ENCODE results near the gene CNIH2. TPM values are rescaled to one million over a fixed set of nuclear protein-coding genes. Genes with fewer than 3 reads are reported as not detected.

Gene CNIH2
- total and polyA plus RNA-seq, 3 donors from 2014 or later: 4.0 to 17.3 (median 7.4) TPM

GRCh38 chr11:66263785-66264184 is 14.2 kb upstream of the CNIH2 start:
- Histone ChIP-seq H3K4me1 (peaks cover 8% of the 10 kb centered on the region), H3K27ac (no peak overlapping the region), H3K9me3 (no peaks in the 10 kb centered on the region), H3K4me3 (no peak overlapping the region), H3K27me3 (no peaks in the 10 kb centered on the region), H3K36me3 (ENCODE audit: low read depth, missing control alignments) (no peaks in the 10 kb centered on the region)
- 95% methylated on average over 9 to 10 of the region's 10 CpGs for WGBS, 2 donors
- intact Hi-C loops (cut with DNase I; ENCODE audit: low total_unique reads): no loop called here
- no peak for DNase-seq
- TF ChIP-seq POLR2A (IDR thresholded peaks at IDR 0.05) (no peak), CTCF (IDR thresholded peaks at IDR 0.05) (no peak)

- Histone ChIP-seq H3K36me3 (ENCODE audit: low read depth, missing control alignments) (no peaks in the 10 kb centered on the region), H3K4me3 (no peak overlapping the region), H3K27me3 (no peaks in the 10 kb centered on the region), H3K4me1 (peaks cover 7% of the 10 kb centered on the region), H3K27ac (no peak overlapping the region), H3K9me3 (no peaks in the 10 kb centered on the region)
- intact Hi-C loops (cut with DNase I; ENCODE audit: low total_unique reads): no loop called here
- TF ChIP-seq POLR2A (IDR thresholded peaks at IDR 0.05): no peak
- no peak for TF ChIP-seq CTCF (IDR thresholded peaks at IDR 0.05)
- DNase-seq: no peak
- WGBS, 2 donors: 95 to 96% methylated on average over 8 of the region's 8 CpGs
Measured at GRCh38 chr11:66264383-66264782, 13.6 kb upstream of the CNIH2 start.

GRCh38 chr11:66264914-66265313 is 13.1 kb upstream of the CNIH2 start:
- H3K27ac ChIP-seq: no peak overlapping the region
- intact Hi-C loops (cut with DNase I; ENCODE audit: low total_unique reads): no loop called here
- no peaks in the 10 kb centered on the region for H3K36me3 ChIP-seq (ENCODE audit: low read depth, missing control alignments)
- no peaks in the 10 kb centered on the region for H3K27me3 ChIP-seq
- peaks cover 11% of the 10 kb centered on the region for H3K4me1 ChIP-seq
- no peaks in the 10 kb centered on the region for H3K9me3 ChIP-seq
- WGBS, 2 donors: 82% methylated on average over 12 of the region's 12 CpGs
- TF ChIP-seq CTCF (IDR thresholded peaks at IDR 0.05): peak in 2 of 3 experiments; percentile 35
- no peak for TF ChIP-seq POLR2A (IDR thresholded peaks at IDR 0.05)
- H3K4me3 ChIP-seq: no peak overlapping the region
- DNase-seq: no peak

DNA sequence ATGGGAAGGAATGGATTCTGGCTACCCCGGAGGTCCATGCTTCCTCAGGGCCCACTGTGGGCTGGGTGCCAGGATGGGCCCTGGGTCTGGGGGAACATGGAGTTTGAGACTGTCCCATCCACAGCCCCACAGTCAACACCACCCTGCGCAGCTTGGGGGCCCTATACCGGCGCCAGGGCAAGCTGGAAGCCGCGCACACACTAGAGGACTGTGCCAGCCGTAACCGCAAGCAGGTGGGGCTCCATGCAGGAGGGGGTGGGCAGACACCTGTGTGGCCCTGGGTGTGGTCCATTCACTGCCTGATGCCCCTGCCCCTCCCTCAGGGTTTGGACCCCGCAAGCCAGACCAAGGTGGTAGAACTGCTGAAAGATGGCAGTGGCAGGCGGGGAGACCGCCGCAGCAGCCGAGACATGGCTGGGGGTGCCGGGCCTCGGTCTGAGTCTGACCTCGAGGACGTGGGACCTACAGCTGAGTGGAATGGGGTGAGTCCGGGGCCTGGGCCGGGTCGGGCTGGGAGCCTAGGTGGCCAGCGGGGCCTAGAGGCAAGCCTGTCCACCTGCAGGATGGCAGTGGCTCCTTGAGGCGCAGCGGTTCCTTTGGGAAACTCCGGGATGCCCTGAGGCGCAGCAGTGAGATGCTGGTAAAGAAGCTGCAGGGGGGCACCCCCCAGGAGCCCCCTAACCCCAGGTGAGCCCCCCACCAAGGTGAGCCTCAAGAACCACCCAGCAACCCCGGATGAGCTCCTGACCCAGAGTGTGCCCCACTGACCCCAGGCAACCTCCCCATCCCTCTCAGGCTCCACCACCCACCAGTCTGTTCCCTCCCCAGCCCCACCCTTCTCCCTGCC is 12.2 kb upstream of the CNIH2 start:
- DNase-seq: no peak
- intact Hi-C loops (cut with DNase I; ENCODE audit: low total_unique reads): no loop called here
- H3K4me3 ChIP-seq: no peak overlapping the region
- H3K4me1 ChIP-seq: peaks cover 11% of the 10 kb centered on the region
- H3K27me3 ChIP-seq: no peaks in the 10 kb centered on the region
- 92 to 100% methylated on average over 3 to 25 of the region's 26 CpGs for WGBS, 2 donors
- H3K9me3 ChIP-seq: no peaks in the 10 kb centered on the region
- TF ChIP-seq POLR2A (IDR thresholded peaks at IDR 0.05) (no peak), CTCF (IDR thresholded peaks at IDR 0.05) (no peak)
- H3K27ac ChIP-seq: no peak overlapping the region
- H3K36me3 ChIP-seq (ENCODE audit: low read depth, missing control alignments): no peaks in the 10 kb centered on the region
